Anterior cingulate cortex (tissue), 58 donors: ENCODE results near the gene SPATA2.

ENCODE experiments used
- DNase-seq, 58 donors: peaks; one replicate each; lab custom pipeline; 2025; lab: John Stamatoyannopoulos, UW

The SPATA2 gene

DNA sequence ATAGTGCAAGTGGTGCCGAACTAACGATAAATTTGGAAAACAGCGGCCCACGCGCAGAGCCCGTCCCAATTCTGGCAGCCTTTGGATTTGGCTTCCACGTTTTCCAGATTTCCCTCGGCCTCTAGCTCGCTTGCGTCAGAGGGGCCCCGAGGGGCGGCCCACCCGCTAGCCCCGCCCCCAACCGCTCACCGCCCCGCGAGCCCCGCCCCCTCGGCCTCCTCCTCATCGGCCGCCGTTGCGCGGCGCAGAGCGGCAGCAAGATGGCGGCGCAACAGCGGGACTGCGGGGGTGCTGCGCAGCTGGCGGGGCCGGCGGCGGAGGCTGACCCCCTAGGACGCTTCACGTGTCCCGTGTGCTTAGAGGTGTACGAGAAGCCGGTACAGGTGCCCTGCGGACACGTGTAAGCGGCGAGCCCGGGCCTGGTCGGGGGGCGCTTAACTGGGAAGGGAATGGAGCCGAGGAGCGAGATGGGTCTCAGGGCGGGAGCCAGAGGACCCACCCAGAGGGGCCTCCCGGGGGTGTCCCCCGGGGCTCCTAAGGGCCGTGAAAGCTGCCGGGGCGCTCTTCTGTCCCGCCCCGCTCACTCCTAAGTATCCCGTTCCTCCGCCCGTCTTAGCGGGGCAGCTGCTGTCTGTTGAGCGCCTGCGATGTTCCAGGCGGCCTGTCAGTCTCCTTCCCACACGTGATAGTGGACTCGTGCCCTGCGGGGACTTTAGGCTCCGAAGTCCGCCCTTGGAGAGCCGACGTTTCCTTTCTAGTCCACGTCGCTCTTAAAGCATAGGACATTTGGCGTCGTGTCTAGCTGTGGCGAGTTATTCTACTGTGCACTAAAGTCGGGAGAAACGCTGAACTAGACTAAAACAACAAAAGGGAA lies 21.1 kb upstream of the SPATA2 start, which contains the start of gene RNF114:
TSS of gene RNF114 (plus strand) at position 245 of the 874 bp plus-strand sequence. CDS start at position 261, 16 bp downstream.
- DNase-seq, result peak; percentile 49 to 94 (median 87)

DNA sequence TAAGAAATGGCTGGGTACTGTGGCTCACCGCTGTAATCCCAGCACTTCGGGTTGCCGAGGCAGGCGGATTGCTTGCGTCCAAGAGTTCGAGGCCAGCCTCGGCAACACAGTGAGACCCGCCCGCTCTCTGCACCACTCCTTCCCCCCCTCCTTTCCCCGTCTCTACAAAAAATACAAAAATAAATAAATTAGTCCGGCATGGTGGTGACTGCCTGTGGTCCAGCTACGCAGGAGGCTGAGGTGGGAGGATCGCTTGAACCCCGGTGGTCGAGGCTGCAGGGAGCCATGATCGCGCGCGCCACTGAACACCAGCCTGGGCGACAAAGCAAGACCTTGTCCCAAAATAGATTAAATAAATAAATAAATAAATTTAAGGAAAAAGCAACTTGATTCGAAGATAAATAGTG lies 20.4 kb upstream of the SPATA2 start:
- peak in 1 of 58 donors; percentile 61 for DNase-seq

DNA sequence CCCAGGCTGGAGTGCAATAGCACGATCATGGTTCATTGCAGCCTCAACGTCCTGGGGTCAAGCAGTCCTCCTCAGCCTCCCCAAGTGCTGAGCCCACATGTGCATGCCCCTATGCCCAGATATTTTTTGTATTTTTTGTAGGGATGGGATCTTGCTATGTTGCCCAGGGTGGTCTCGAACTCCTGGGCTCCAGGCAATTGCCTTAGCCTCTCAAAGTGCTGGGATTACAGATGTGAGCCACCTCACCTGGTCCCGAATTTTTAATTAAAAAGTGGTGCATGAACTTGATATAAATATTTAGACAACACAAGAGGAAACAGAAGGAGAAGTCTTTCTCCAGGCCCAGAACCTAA lies 13.8 kb upstream of the SPATA2 start:
- no peak for DNase-seq

DNA sequence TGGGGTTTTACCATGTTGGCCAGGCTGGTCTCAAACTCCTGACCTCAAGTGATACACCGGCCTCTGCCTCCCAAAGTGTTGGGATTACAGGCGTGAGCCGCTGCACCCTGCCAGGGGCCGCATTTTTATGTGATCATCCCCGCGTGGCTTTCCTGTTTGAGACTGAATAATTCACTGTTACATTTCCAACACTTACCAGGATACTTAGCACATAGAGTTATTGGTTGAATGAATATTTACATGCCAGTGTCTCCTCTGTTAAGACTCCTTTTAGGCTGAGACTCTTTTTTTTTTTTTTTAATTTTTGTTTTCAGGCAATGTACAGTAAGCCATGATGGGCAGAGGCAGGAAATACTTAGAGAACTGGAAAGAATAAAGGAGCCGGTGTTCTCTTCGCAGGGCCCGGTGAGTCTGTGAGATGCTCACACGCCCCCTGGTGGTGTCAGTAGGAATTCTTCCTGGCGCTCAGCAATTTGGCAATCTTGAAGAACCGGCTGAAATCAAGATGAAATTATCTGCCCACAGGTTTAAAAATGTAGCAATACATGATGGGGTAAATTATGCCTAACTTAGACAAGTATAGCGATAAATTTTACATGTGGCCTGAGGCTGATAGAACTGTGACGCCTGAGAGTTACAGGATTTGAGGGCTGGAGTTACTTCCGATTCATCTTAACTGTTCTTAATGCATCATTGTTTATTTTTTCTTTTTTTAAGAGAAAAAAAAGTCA lies 13.2 kb upstream of the SPATA2 start:
- peak in 55 of 58 donors; percentile 15 to 90 (median 64) for DNase-seq

DNA sequence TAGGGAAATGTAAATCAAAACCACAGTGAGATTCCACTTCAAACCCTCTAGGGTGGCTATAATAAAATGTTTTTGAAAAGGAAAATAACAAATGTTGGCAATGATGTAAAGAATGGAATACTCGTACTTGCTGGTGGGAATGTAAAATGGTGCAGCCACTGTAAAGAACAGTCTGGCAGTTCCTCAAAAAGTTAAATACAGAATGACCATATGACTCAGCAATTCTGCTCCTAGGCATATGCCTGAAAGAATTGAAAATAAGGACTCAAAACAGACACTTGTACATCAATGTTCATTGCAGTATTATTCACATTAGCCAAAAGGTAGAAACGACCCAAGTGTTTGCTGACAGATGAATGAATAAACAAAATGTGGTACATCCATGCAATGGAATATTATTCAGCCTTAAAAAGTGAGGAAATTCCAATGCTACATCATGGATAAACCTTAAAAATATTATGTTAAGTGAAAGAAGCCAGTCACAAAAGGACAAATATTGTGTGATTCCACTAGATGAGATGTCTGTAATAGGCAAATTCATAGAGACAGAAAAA lies 10.6 kb upstream of the SPATA2 start:
- DNase-seq, result no peak

DNA sequence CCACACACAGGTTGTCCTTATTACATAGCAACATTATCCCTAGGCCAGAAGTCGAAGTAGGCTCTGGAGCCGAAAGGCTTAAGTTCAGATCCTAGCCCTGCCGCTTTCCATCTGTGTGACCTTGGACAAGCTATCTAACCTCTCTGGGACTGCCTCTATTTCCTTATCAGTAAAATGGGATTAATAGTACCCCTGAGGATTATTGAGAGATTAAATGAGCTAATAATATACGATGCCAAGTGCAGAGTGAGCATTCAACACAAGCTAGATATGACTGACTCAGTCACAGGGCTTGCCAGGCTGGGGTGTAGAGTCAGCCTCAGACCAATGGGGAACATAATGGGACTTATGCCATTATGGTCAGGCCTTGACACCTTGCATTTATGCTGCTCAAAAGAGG lies 8.9 kb upstream of the SPATA2 start:
- DNase-seq, result no peak

DNA sequence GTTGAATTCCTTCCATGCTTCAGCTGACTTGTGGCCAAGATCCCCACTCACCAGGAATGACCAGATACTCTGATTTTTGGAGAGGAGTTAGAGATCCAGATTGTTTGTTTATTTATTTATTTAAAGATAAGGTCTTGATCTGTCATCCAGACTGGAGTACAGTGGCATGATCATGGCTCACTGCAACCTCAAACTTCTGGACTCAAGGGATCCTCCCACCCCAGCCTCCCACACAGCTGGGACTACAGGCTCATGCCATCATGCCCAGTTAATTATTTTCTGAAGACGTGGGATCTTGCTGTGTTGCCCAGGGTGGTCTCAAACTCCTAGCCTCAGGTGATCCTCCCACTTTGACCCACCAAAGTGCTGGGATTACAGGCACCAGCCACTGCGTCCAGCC lies 4.1 kb upstream of the SPATA2 start:
- DNase-seq, result no peak

DNA sequence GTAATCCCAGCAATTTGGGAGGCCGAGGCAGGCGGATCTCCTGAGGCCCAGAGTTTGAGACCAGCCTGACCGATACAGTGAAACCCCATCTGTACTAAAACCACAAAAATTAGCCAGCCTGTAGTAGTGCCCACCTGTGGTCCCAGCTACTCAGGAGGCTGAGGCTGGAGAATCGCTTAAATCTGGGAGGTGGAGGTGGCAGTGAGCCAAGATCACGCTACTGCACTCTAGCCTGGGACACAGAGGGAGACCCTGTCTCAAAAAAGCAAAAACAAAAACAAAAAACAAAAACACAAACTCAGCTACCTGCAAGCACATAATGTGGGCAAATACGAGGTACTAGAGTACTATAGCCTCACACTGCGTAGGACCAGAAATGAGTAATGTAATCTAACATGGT lies 3.7 kb upstream of the SPATA2 start:
- DNase-seq, result no peak

DNA sequence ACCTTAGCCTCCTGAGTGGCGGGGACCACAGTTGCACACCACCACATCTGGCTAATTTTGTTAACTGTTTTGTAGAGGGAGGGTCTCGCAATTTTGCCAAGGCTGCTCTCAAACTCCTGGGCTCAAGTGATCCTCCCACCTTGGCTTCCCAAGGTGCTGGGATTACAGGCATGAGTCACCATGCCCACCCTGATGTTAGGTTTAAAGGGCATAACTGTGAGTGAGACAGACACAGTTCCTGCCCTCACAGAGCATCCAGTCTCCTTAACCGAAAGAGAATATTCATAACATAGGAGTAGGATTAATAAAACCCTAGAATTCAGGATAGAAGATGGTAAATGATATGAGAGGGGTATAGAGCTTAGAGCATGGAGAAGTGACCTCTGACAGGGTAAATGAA lies 3.1 kb upstream of the SPATA2 start:
- DNase-seq, result no peak

DNA sequence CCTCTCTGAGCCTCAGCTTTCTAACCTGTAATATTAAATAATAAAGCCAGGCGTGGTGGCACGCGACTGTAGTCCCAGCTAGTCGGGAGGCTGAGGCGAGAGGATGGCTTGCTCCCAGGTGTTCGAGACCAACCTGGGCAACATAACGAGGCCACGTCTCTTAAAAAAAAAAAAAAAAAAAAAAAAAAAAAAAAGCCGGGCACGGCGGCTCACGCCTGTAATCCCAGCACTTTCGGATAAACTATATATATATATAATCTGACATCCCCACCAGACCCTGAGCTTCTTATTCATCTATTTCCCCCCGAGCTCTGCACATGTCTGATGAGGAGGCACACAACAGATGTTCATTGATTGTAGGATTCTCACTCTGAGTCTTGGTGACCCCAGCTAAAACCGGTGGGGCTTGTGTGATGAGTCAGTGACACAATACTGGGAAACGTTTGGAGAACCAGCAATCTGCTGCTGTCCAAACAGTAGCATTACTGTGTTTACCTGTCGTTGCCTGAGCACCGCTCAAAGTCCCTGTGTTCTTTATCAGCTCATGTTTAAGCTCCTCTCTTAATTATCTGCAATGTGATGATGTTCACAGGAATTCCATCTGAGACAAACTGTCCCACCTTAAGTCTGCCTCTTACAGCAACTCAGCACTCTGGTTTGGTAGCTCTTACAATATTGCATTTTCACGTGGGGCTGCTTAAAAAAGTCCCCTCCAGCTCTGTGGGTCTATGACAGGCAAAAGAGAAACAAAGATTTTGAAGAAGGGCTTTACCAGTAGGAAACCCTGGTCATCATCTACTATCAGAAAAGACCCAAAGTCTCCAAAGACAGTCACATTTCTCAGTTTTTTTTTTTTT lies 1.0 kb upstream of the SPATA2 start:
- DNase-seq, result no peak

DNA sequence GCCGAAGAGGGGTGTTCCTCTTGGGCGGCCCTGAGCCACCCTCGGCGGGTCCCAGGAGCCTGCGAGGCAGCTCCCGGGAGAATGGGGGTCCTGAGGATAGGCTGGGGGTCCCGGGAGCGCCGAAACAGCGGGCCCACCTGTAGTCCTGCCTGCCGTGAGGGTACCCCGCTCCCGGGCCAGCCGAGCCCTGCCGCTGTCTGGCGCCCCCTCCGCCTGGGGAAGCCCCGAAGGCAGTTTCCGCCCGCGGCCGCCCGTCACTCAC lies 280 bp downstream of the SPATA2 start:
- peak in 1 of 58 donors; percentile 52 for DNase-seq

DNA sequence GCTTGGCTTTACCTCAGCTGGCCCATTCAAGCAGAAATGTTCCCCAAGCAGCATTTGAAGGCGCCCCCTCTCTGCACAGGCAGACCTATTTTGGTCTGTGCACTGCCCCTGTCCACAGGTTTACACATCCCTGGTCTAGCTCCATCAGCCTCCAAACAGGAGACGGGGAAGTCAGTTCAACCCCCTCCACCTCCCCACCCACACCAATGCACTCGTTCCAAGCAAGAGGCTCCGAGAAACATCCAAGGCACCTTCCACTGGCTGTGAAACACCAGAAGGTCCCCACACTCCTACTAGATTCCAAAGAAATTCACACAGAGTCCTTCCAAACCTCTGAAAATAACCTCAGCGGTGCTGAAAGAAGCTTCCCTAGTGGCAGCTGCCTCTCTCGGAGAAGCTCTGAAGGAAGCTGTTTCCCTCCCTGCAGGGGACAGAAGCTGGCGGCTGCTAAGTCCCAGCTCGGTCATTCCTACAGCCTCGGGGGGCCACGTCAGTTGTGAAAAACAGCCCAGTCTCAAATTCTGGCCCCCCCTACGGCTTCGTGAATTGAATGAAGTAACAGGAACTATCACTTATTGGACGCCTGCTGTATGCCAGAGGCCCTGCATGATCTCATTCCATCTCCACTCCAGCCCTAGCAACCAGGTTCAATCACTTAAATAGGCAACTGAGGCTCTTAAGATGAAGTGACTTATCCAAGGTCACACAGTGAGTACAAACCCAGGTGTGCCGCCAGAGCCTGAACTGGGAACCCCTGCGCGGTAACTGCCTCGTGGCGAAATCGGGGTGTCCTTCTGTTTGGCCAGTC lies 815 bp downstream of the SPATA2 start:
- peak in 31 of 58 donors; percentile 14 to 64 (median 39) for DNase-seq

DNA sequence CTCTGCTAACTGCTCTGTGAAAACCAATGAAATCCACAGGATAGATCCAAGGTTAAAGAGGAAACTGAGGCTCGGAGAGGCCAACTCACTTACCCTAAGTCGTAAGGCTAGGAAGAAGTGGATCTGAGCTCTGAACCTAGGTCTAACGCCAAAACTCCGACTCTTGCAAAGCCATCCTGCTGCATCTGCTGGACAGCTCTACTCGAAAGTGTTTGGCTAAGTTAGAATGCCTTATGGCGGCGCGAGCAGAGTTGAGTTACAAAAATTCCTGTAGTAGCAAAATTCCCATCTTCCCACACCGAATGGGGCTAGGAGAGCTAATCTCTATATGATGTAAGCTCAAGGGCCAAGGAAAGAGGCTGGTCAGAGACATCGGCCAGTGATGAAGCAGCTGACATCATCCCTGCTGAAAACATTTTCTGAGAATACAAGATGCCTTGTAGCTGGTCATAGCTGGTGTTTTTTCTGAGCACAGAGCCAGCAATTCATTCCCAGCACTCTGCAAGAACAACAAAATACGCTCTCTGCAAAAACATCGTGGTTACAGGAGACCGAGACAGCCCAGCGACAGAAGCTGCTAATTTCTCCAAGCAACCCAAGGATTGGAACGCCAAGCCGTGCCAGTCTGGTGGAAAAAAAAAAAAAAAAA lies 1.8 kb downstream of the SPATA2 start:
- DNase-seq, result peak in 30 of 58 donors; percentile 17 to 80 (median 48)

DNA sequence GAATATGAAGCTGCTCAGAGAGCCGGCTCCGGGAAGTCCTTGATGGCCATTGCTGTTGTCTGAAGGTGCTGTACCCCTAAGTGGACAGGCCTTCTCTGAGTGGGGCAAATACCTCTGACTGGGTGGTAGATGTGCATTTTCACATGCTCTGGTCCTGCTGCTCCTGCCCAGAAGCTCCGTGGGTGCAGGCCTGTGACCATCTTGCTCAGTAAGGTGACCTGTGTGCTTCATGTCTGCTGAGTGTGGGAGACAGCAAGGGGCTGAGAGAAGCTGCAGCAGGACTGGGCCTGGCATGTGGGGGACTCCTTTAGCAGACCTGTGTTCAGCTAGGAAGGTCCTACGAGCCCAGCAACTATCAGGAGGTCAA lies 5.0 kb downstream of the SPATA2 start:
- no peak for DNase-seq

DNA sequence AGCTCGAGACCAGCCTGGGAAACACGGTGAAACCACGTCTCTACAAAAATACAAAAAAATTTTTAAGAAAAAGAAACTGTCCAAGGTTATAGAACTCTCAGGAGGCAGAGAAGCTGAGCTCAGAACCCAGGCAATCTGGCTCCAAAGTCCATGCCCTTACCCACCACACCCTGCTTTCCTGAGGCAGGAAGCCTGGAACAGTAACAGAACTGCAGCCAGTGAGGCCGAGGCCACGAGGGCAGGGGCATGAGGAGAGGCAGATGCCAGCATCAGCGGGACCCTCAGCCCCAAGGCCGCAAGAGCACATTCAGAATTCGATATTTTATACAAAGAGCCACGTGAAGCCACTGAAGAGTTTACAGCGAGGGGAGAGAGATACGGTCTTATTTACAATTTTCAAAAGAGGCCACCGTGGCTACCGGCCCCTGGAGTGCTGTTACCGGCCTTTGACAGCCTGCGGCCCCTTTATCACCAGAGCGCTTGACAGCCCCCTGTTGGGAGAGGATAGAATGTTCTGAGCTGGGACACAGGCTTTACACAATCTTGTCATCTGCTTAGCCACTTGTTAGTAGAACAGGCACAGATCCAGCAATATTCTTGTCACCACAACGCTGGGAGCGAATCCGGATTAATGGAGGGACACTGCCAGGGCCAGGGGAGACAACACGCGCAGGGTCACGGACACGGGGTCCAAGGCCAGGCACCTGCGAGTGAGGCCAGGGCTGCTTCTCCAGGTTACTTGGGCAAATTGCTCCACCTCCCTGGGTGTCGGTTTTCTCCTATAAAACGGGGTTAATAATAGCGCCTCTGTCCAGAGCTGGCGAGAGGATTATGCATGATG lies 5.6 kb downstream of the SPATA2 start:
- DNase-seq, result peak in 33 of 58 donors; percentile 15 to 82 (median 42)

DNA sequence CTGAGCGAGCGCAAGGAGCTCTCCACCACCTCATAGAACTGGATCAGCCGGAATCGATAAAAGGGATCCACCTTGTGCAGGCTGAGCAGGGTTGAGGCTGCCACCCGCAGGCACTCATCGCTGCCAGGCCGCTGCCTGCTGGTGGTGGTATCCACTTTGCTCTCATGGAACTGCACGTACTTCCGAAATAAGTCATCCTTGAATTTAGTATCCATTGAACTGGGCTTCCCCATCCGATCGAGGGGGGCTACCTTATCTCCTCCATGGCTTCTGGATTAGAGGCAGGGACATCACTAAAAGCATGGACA lies 7.1 kb downstream of the SPATA2 start:
- no peak for DNase-seq

DNA sequence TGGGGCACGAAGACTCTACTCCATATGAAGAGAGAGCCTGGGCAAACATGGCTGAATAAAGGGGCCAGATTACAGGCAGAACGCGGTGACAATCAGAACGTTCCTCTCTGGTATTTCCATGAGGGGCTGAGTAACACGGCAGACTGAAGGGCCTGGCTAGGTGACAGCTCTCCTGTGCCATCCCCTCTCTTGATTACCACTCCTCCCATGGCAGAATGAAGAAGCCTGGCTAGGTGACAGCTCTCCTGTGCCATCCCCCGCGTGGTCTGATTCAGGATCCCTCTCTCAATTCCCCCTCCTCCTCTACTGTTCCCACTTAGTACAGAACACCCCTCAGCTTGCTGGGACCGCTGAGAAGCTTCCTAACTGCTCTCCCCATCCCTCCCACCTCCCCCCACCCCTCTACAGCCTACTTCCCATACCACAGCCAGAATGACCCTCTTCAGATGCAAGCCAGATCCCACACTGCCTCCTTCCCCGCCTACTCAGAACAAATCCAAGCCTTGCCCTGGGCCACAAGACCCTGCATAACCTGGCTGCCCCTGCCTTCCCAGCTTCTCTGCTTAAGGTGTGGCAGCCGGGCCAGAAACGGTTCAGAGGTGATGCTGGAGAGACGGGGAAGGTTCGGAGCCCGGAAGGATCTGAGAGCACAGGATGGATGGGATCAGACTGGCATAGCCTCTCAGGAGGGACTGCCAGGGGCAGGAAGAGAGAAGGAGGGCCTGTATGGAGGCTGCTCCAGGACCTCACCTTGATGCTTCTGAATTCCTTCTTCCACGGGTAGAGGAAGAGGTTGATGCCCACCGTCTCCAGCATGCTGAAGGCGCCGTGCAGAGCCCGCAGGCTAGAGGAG lies 7.7 kb downstream of the SPATA2 start:
- no peak for DNase-seq
